Measurements from ENCODE around the gene MDC1.
"Not testable (repeated sequence)": the region's sequence is repeated elsewhere in the genome, so short reads cannot be mapped to it uniquely, and the experiment has no call there.

MDC1 gene

GRCh38 chr6:30725713-30726505 is 8.8 kb upstream of the MDC1 start:
- DNase-seq (ENCODE audit: low spot score) = no peak

- no peak for DNase-seq (ENCODE audit: low spot score)
Observed at GRCh38 chr6:30724906-30725667, 8.0 kb upstream of the MDC1 start.

- not testable (repeated sequence) for DNase-seq (ENCODE audit: low spot score)
Observed at GRCh38 chr6:30723843-30724741, 7.0 kb upstream of the MDC1 start.

GRCh38 chr6:30723159-30723842 is 6.2 kb upstream of the MDC1 start:
- not testable (repeated sequence) for DNase-seq (ENCODE audit: low spot score)

- peak; percentile 75 for DNase-seq (ENCODE audit: low spot score)
Observed at GRCh38 chr6:30722280-30723112, 5.4 kb upstream of the MDC1 start.

- not testable (repeated sequence) for DNase-seq (ENCODE audit: low spot score)
Observed at GRCh38 chr6:30722025-30722279, 4.9 kb upstream of the MDC1 start.

- DNase-seq (ENCODE audit: low spot score) = peak; percentile 93
Observed at GRCh38 chr6:30721198-30722024, 4.3 kb upstream of the MDC1 start.

- DNase-seq (ENCODE audit: low spot score) = peak; percentile 42
Observed at GRCh38 chr6:30720738-30721197, 3.7 kb upstream of the MDC1 start.

- peak; percentile 96 for DNase-seq (ENCODE audit: low spot score)
Observed at GRCh38 chr6:30719791-30720737, 3.0 kb upstream of the MDC1 start, which contains the start of gene TUBB. TUBB (plus strand) TSS chr6:30720352; CDS start chr6:30720507, 155 bp downstream.

- DNase-seq (ENCODE audit: low spot score) = no peak
Observed at GRCh38 chr6:30719356-30719755, 2.3 kb upstream of the MDC1 start.

GRCh38 chr6:30717845-30718720 is 1.0 kb upstream of the MDC1 start:
- DNase-seq (ENCODE audit: low spot score) = not testable (repeated sequence)

- DNase-seq (ENCODE audit: low spot score) = no peak
Observed at GRCh38 chr6:30716879-30717128, 277 bp downstream of the MDC1 start.

GRCh38 chr6:30714263-30714662 is 2.8 kb downstream of the MDC1 start:
- no peak for DNase-seq (ENCODE audit: low spot score)

- DNase-seq (ENCODE audit: low spot score) = no peak
Observed at GRCh38 chr6:30712441-30712945, 4.6 kb downstream of the MDC1 start.

GRCh38 chr6:30711758-30712380 is 5.2 kb downstream of the MDC1 start:
- no peak for DNase-seq (ENCODE audit: low spot score)

- no peak for DNase-seq (ENCODE audit: low spot score)
Observed at GRCh38 chr6:30709101-30709868, 7.8 kb downstream of the MDC1 start.

Measured in CD4-positive, alpha-beta T cell treated with Interleukin-6 at 100 ng/mL for 8 hours (primary cell).